Measurements from ENCODE around the gene LRRC37A2. TPM values are rescaled to one million over a fixed set of nuclear protein-coding genes. Genes with fewer than 3 reads are reported as not detected.
"Not testable (repeated sequence)": the region's sequence is repeated elsewhere in the genome, so short reads cannot be mapped to it uniquely, and the experiment has no call there.

The LRRC37A2 gene
- total RNA-seq: 1 to 10 TPM; 3.1 to 5.7 TPM

- H3K27ac ChIP-seq; H3K27me3 ChIP-seq; DNase-seq (ENCODE audit: low spot score); H3K4me3 ChIP-seq; H3K36me3 ChIP-seq; H3K9me3 ChIP-seq; H3K4me1 ChIP-seq: not testable (repeated sequence)
These were observed at the start of gene LRRC37A2 for GRCh38 chr17:46512168-46512567. Gene LRRC37A2 (plus strand): TSS chr17:46512468. CDS start chr17:46512713, 245 bp downstream.

GRCh38 chr17:46467618-46468017 lies 44.6 kb upstream of the LRRC37A2 start:
- H3K4me3 ChIP-seq: not testable (repeated sequence)

GRCh38 chr17:46474489-46474888 lies 37.8 kb upstream of the LRRC37A2 start:
- not testable (repeated sequence) for H3K4me1 ChIP-seq; H3K36me3 ChIP-seq; H3K4me3 ChIP-seq; H3K9me3 ChIP-seq; DNase-seq (ENCODE audit: low spot score); H3K27me3 ChIP-seq; H3K27ac ChIP-seq

More at GRCh38 chr17:46467618-46468017, 44.6 kb upstream of the LRRC37A2 start:
- H3K27ac ChIP-seq; H3K9me3 ChIP-seq; DNase-seq (ENCODE audit: low spot score); H3K4me1 ChIP-seq; H3K27me3 ChIP-seq; H3K36me3 ChIP-seq: not testable (repeated sequence)

GRCh38 chr17:46475583-46475982 lies 36.7 kb upstream of the LRRC37A2 start:
- DNase-seq (ENCODE audit: low spot score); H3K4me1 ChIP-seq; H3K27ac ChIP-seq: not testable (repeated sequence)

GRCh38 chr17:46478823-46479222 lies 33.4 kb upstream of the LRRC37A2 start:
- not testable (repeated sequence) for H3K4me1 ChIP-seq

More at GRCh38 chr17:46475583-46475982, 36.7 kb upstream of the LRRC37A2 start:
- H3K36me3 ChIP-seq, H3K4me3 ChIP-seq, H3K9me3 ChIP-seq, H3K27me3 ChIP-seq: not testable (repeated sequence)

GRCh38 chr17:46481310-46481709 lies 31.0 kb upstream of the LRRC37A2 start:
- H3K4me1 ChIP-seq; H3K27me3 ChIP-seq; DNase-seq (ENCODE audit: low spot score); H3K9me3 ChIP-seq; H3K4me3 ChIP-seq; H3K27ac ChIP-seq; H3K36me3 ChIP-seq: not testable (repeated sequence)

More at GRCh38 chr17:46478823-46479222, 33.4 kb upstream of the LRRC37A2 start:
- not testable (repeated sequence) for DNase-seq (ENCODE audit: low spot score); H3K27ac ChIP-seq; H3K36me3 ChIP-seq; H3K9me3 ChIP-seq; H3K4me3 ChIP-seq; H3K27me3 ChIP-seq

- not testable (repeated sequence) for H3K4me1 ChIP-seq; DNase-seq (ENCODE audit: low spot score); H3K9me3 ChIP-seq; H3K4me3 ChIP-seq; H3K27ac ChIP-seq; H3K36me3 ChIP-seq; H3K27me3 ChIP-seq
These were observed 20.2 kb upstream of the LRRC37A2 start for GRCh38 chr17:46492021-46492420.

- not testable (repeated sequence) for DNase-seq (ENCODE audit: low spot score); H3K4me1 ChIP-seq; H3K27ac ChIP-seq; H3K4me3 ChIP-seq; H3K9me3 ChIP-seq; H3K27me3 ChIP-seq; H3K36me3 ChIP-seq
These were observed 12.7 kb upstream of the LRRC37A2 start for GRCh38 chr17:46499437-46500139.

GRCh38 chr17:46505896-46506295 lies 6.4 kb upstream of the LRRC37A2 start:
- H3K9me3 ChIP-seq; H3K4me1 ChIP-seq; H3K27me3 ChIP-seq; H3K36me3 ChIP-seq; DNase-seq (ENCODE audit: low spot score); H3K4me3 ChIP-seq; H3K27ac ChIP-seq: not testable (repeated sequence)

- H3K9me3 ChIP-seq; DNase-seq (ENCODE audit: low spot score); H3K36me3 ChIP-seq; H3K27me3 ChIP-seq; H3K4me3 ChIP-seq; H3K27ac ChIP-seq; H3K4me1 ChIP-seq: not testable (repeated sequence)
These were observed 22.4 kb downstream of the LRRC37A2 start for GRCh38 chr17:46534716-46535115.

- H3K27ac ChIP-seq; H3K4me1 ChIP-seq; DNase-seq (ENCODE audit: low spot score); H3K27me3 ChIP-seq; H3K9me3 ChIP-seq; H3K4me3 ChIP-seq; H3K36me3 ChIP-seq: not testable (repeated sequence)
These were observed 36.3 kb downstream of the LRRC37A2 start for GRCh38 chr17:46548607-46549006.

- not testable (repeated sequence) for H3K36me3 ChIP-seq; DNase-seq (ENCODE audit: low spot score); H3K27me3 ChIP-seq; H3K9me3 ChIP-seq; H3K4me1 ChIP-seq; H3K27ac ChIP-seq; H3K4me3 ChIP-seq
These were observed 46.9 kb downstream of the LRRC37A2 start for GRCh38 chr17:46559155-46559554.

GRCh38 chr17:46560048-46560447 lies 47.8 kb downstream of the LRRC37A2 start:
- H3K9me3 ChIP-seq; H3K4me1 ChIP-seq; DNase-seq (ENCODE audit: low spot score); H3K27me3 ChIP-seq; H3K27ac ChIP-seq; H3K36me3 ChIP-seq; H3K4me3 ChIP-seq: not testable (repeated sequence)

- not testable (repeated sequence) for H3K4me3 ChIP-seq; H3K9me3 ChIP-seq; H3K4me1 ChIP-seq; H3K27ac ChIP-seq; H3K36me3 ChIP-seq; H3K27me3 ChIP-seq; DNase-seq (ENCODE audit: low spot score)
These were observed 54.0 kb downstream of the LRRC37A2 start for GRCh38 chr17:46566284-46566683.

GRCh38 chr17:46566980-46567379 lies 54.7 kb downstream of the LRRC37A2 start:
- not testable (repeated sequence) for H3K36me3 ChIP-seq; H3K4me1 ChIP-seq; H3K27me3 ChIP-seq; H3K27ac ChIP-seq; H3K9me3 ChIP-seq; H3K4me3 ChIP-seq; DNase-seq (ENCODE audit: low spot score)

- H3K36me3 ChIP-seq; H3K9me3 ChIP-seq; H3K27ac ChIP-seq; DNase-seq (ENCODE audit: low spot score); H3K4me3 ChIP-seq; H3K27me3 ChIP-seq; H3K4me1 ChIP-seq: not testable (repeated sequence)
These were observed 59.5 kb downstream of the LRRC37A2 start for GRCh38 chr17:46571796-46572195.
